ENCODE data around the gene GRM4.

The GRM4 gene

GRCh38 chr6:34132486-34133185 is 13.3 kb downstream of the GRM4 start:
- no peaks in the 10 kb centered on the region for H4K20me1 ChIP-seq (ENCODE audit: insufficient read depth, low read length)
- H3K9me2 ChIP-seq (replicated peaks; ENCODE audit: insufficient read depth, low read length), result no peaks in the 10 kb centered on the region
- H3K79me2 ChIP-seq (ENCODE audit: low read length), result no peaks in the 10 kb centered on the region
- peaks cover 63% of the 10 kb centered on the region for H3K27me3 ChIP-seq (replicated peaks; ENCODE audit: insufficient read depth, low read length)
- no peaks in the 10 kb centered on the region for H3F3A ChIP-seq (ENCODE audit: insufficient read depth, low read length)
- H3K36me3 ChIP-seq (replicated peaks; ENCODE audit: insufficient read depth, low read length), result no peaks in the 10 kb centered on the region
- H3K9me3 ChIP-seq (replicated peaks; ENCODE audit: insufficient read depth, low read length), result no peaks in the 10 kb centered on the region
- no peak overlapping the region for H3K4me3 ChIP-seq (ENCODE audit: low read length)
- H3K9ac ChIP-seq (ENCODE audit: low read length), result no peak overlapping the region
- TF ChIP-seq EZH2 (optimal IDR thresholded peaks at IDR 0.05; ENCODE audit: low read depth, low read length) (no peak), EZH2phosphoT487 (IDR thresholded peaks at IDR 0.05; ENCODE audit: low read length) (no peak), CTCF (IDR thresholded peaks at IDR 0.05; ENCODE audit: low read length) (no peak)
- H3K4me2 ChIP-seq (ENCODE audit: low read depth, low read length), result no peak overlapping the region
- H3K27ac ChIP-seq (ENCODE audit: low read length), result no peak overlapping the region
- H3K4me1 ChIP-seq (ENCODE audit: low read length), result no peaks in the 10 kb centered on the region
- DNase-seq, result peak; percentile 48
- H2AFZ ChIP-seq (ENCODE audit: low read length), result no peak overlapping the region

- Histone ChIP-seq H3K27ac (ENCODE audit: low read length) (no peak overlapping the region), H3K4me2 (ENCODE audit: low read depth, low read length) (no peak overlapping the region), H2AFZ (ENCODE audit: low read length) (no peak overlapping the region)
These were observed 14.3 kb downstream of the GRM4 start for GRCh38 chr6:34131326-34132290.

GRCh38 chr6:34130862-34131261 is 15.0 kb downstream of the GRM4 start:
- Histone ChIP-seq H3K9me2 (replicated peaks; ENCODE audit: insufficient read depth, low read length) (no peaks in the 10 kb centered on the region), H3K79me2 (ENCODE audit: low read length) (no peaks in the 10 kb centered on the region), H3K9ac (ENCODE audit: low read length) (no peak overlapping the region), H3K4me2 (ENCODE audit: low read depth, low read length) (no peak overlapping the region), H3K36me3 (replicated peaks; ENCODE audit: insufficient read depth, low read length) (no peaks in the 10 kb centered on the region), H2AFZ (ENCODE audit: low read length) (no peak overlapping the region), H3K9me3 (replicated peaks; ENCODE audit: insufficient read depth, low read length) (no peaks in the 10 kb centered on the region), H3K27ac (ENCODE audit: low read length) (no peak overlapping the region), H3K4me3 (ENCODE audit: low read length) (no peak overlapping the region), H3K4me1 (ENCODE audit: low read length) (no peaks in the 10 kb centered on the region), H4K20me1 (ENCODE audit: insufficient read depth, low read length) (no peaks in the 10 kb centered on the region), H3F3A (ENCODE audit: insufficient read depth, low read length) (no peaks in the 10 kb centered on the region), H3K27me3 (replicated peaks; ENCODE audit: insufficient read depth, low read length) (peaks cover 64% of the 10 kb centered on the region)
- no peak for DNase-seq
- no peak for TF ChIP-seq EZH2 (optimal IDR thresholded peaks at IDR 0.05; ENCODE audit: low read depth, low read length)
- TF ChIP-seq CTCF (IDR thresholded peaks at IDR 0.05; ENCODE audit: low read length), result no peak
- no peak for TF ChIP-seq EZH2phosphoT487 (IDR thresholded peaks at IDR 0.05; ENCODE audit: low read length)

More at GRCh38 chr6:34131326-34132290, 14.3 kb downstream of the GRM4 start:
- H3K4me3 ChIP-seq (ENCODE audit: low read length), result no peak overlapping the region
- no peaks in the 10 kb centered on the region for H3K9me2 ChIP-seq (replicated peaks; ENCODE audit: insufficient read depth, low read length)
- H3K9me3 ChIP-seq (replicated peaks; ENCODE audit: insufficient read depth, low read length), result no peaks in the 10 kb centered on the region
- no peaks in the 10 kb centered on the region for H4K20me1 ChIP-seq (ENCODE audit: insufficient read depth, low read length)
- H3K36me3 ChIP-seq (replicated peaks; ENCODE audit: insufficient read depth, low read length), result no peaks in the 10 kb centered on the region
- no peaks in the 10 kb centered on the region for H3F3A ChIP-seq (ENCODE audit: insufficient read depth, low read length)
- H3K4me1 ChIP-seq (ENCODE audit: low read length), result no peaks in the 10 kb centered on the region
- no peaks in the 10 kb centered on the region for H3K79me2 ChIP-seq (ENCODE audit: low read length)
- no peak overlapping the region for H3K9ac ChIP-seq (ENCODE audit: low read length)
- TF ChIP-seq EZH2phosphoT487 (IDR thresholded peaks at IDR 0.05; ENCODE audit: low read length) (no peak), EZH2 (optimal IDR thresholded peaks at IDR 0.05; ENCODE audit: low read depth, low read length) (no peak), CTCF (IDR thresholded peaks at IDR 0.05; ENCODE audit: low read length) (no peak)
- no peak for DNase-seq
- H3K27me3 ChIP-seq (replicated peaks; ENCODE audit: insufficient read depth, low read length), result peaks cover 64% of the 10 kb centered on the region
